Erythroblast (primary cell): ENCODE results near the gene SV2C.

ENCODE experiments used
- GATA1 ChIP-seq: IDR thresholded peaks from 2 replicates; pipeline ENCODE4 v1.6.1; 2011; ENCODE audit warnings: low read depth, mild to moderate bottlenecking, control low read depth, low read length, moderate library complexity
- POLR2A ChIP-seq: IDR thresholded peaks from 2 replicates; pipeline ENCODE4 v1.6.1; 2011; ENCODE audit warnings: mild to moderate bottlenecking, low read length

DNA sequence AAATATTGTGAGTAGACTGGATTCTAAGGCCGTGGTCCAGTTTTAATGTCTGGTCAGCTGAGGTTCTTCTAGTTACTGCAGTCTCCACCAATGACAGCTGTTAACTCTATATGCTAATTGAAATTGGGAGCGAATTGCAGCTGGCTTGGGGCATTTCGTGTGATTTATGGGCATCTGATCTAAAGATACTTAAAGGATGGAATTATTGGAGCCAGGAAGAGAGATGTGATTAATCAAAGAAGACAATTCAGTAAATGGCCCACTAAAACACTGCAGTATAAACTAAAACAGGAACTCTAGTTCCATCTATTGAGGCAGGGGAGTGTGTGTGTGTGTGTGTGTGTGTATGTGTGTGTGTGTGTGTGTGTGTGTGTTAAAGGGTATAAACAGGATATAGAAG, 162.4 kb downstream of the SV2C start:
- TF ChIP-seq POLR2A (no peak), GATA1 (no peak)
